NCI-H1105 (cell line): ENCODE results near the gene C1orf216.
"Not testable (repeated sequence)": the region's sequence is repeated elsewhere in the genome, so short reads cannot be mapped to it uniquely, and the experiment has no call there.

ENCODE experiments used
- DNase-seq: peaks from one replicate; lab custom pipeline; 2025; lab: John Stamatoyannopoulos, UW

C1orf216 gene, protein sequence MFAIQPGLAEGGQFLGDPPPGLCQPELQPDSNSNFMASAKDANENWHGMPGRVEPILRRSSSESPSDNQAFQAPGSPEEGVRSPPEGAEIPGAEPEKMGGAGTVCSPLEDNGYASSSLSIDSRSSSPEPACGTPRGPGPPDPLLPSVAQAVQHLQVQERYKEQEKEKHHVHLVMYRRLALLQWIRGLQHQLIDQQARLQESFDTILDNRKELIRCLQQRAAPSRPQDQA

DNA sequence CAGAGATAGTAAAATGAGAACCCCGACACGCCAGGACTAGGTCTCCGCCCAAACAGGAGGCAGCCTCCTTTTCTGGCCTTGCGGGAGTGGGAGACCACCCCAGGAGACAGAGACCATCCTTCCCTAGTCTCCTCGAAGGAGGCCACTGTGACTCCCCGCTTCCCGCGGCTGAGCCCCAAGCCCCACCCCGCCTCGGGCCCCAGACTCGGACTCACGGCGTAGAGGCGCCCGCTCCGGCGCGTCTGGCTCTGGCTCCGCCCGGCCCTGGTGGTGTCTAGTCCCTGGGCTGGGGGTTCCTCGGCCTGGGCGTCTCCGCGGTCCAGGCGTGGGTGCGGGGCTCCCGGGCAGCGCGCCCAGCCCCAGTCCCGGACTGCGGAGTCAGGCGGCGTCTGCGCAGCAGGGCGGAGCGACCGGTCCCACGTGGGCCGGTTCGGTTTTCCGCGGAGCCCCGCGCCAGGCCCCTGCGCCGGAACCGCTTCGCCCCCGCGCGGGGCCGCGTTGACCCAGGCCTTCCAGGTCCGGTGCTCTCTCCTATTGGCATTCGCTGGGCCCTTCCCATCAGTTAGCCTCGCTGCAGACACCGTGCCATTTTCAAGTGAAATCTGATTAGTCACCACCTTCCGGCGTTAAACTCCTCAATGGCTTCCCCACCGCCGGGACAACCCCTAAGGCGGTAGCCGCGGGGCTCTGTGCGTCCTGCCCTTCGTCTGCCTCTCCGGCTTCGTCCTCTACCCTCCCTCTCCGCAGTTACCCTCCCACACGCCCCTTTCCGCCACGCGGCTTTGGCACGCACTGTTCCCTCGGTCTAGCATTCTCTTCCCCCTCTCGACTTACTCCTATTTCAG is at the start of gene C1orf216:
TSS of gene C1orf216 (minus strand) at position 393 of the 845 bp plus-strand sequence. CDS start 2,563 bp downstream, outside the sequence.
- DNase-seq: peak; percentile 50

DNA sequence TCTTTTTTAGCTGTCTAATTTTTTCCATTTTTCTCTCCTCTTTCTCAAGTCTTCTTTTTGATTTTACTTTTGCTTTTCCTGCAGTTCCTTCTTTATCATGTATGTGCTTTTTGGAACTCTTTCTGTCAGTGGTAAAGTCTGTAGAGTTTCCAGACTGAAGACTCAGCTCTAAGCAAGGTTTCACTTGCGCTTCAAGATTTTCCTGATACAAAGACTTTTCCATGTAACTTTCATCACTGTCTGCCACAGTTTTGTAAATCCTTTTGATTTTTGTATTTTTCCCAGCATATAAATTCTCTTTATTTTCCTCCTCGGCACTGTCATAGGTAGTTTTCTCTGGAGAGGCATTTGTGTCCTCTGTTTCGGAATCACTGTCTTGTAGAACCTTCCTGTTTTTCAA is 45.6 kb upstream of the C1orf216 start:
- DNase-seq: no peak

DNA sequence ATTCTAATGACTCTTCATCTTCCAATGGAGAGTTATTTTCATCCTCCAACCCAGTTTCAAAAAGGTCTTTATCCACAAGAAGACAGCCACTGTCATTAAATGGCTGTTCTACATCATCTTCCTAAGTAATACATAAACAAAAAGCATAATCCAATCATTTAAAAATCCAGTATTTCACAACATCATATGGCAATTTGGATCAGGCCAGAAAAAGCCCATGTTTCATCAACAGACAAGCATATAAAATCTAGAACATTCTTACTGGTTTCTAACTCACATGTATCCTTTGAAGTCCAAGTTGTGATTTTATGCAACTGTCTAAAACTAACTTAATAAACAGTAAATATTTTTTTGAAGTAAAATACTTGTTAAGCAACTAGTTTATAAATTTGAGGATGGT is 44.5 kb upstream of the C1orf216 start:
- no peak for DNase-seq

DNA sequence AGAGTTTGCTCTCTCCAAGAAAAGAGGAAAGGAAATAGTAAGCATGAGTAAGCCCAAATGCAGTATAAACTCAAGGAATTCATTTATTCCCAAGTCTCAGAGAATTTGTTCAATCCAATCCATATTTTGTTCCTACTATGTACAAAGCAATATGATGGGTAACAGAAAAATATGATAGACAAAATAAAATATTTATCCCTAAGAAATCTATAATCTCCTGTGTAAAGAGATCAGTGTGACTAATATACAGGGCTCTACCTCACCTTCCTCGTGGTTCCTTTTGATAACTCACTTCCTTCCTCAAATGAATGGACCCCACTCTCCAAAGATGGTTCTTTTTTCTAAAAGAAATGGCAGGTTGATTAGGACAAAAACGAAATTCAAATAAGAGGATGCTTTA is 43.5 kb upstream of the C1orf216 start:
- DNase-seq: no peak

DNA sequence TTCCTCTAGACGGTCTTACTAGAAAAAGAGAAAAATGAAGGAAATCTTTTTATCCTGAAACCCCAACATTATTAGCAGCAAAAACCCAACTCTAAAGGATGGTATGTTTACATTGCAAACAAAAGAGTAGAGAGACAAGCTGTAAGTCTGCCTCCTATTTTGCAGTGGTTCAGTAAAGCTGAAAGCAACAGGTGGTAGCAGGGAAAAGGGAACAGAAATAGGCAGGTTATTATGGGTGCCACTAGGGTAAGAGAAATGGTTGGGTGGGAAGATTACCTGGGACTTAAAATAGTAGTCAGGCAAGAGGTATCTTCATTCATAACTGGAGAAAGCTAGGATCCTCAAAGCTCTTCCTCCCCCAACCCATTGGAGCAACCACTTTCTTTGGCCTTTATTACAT is 37.4 kb upstream of the C1orf216 start:
- DNase-seq: no peak

DNA sequence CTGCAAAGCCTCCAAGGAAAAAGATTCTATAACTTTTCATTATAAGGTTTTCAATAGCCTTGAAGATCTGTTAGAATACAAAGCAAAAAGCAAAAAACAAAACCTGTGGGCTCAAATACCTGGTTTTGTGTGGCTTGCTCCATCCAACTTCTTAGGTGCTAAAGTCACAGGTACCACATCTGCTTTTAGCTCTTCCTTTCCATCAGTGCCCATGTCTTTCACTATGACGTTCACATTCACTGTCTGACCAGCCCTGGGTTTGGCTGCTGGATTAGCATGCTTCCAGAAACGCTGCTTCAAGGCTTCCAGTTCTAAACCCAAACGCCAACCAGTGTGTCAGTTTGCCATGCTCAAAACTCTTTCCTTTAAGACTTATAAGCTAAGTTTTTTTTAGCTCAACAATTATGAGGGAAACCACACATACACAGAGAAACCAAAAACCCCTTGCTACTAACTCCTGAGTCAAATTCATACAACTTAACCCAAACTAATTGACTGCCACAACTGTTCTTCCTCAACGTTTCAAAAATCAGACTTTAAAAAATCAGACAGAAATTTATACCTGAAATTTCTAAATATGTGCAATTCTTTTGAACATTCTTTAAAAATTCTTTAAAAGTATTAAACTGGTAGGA is 35.1 kb upstream of the C1orf216 start:
- no peak for DNase-seq

DNA sequence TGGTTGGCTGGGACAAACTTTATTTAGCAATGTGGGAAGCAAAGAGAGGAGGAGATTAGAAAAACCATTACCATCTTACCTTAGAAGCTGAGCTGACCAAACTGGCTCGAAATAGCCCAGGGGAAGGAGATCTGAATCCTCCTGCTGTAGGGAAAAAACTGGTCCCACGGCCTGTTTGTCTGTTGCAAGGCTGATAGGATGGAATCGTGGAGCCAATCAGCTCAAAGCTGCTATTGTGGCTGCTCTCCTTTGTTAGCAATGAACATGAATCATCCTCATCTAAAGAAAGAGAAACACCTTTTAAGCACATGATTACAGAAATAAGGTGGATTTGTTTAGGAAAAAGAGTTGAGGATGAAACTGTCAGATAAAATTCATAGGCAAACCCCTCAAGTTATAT is 29.6 kb upstream of the C1orf216 start:
- DNase-seq: no peak

DNA sequence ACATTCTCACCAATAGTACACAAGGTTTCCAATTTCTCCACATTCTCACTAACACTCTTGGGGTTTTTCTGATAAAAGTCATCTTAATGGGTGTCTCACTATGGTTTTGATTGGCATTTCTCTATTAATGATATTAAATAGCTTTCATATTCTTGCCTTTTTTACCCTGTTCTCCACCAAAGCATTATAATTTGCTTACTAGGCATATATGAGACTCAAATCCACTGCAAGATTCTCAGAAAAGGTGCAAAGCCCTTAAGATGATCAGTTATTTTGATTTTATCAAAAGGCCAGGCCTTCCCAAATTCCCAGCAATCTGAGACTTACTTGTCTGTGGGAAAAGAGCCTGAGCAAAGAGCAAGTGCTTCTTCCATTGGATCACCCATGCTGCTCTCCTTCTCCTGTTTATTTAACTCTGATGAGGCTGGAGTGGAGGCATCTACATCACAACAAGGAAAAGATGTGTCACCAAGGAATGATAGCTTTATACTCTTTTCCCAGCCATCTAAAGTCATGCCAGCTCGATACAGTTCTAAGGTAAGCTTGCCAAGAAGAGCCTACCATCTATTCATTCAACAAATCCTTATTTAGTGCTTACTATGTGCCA is 26.5 kb upstream of the C1orf216 start:
- no peak for DNase-seq

DNA sequence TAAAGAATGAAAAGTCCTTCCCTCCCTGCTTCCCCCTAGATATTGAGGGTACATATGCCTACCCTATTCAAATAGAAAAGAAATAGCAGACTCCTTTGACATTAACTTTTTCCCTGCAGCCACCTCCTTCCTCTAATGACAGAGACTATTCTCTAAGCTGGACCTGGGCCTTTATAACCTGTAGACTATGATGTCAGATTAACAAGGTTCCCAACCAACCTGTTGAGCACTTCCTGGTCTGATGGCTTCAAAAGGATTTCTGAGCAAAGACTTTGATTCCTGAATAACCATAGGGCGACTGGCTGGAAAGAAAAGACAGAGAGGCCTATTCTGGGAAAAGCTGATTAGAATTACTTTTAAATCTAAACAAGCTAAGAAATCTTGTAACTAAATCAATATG is 18.4 kb upstream of the C1orf216 start:
- no peak for DNase-seq

DNA sequence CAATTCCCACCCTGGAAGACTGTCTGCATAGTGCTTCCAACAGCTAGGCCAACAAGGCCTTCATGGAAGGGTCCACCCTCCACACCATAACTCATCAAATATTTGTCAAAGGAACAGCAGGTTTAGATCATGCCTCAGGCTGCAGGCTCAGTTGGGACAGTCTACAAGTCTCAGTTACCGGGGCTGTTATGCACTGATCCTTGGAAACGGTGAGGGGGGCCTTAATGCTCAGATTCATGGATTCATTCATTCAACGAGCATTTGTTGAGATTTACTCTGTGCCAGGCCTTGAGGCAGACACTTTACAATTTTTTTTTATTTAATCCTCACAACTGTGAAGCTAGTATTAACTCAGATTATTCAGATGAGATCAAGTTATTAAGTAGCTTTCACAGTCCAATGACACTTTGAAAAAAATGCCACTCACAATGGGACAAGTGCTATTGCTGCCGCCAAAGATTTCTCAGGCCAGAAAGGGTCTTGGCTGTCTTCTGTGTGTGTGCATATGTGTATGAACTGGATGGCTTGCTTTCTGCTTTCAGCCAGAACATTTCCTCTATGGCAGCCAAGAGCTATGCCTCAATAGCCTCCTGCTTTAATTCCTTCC is 8.9 kb upstream of the C1orf216 start:
- no peak for DNase-seq

DNA sequence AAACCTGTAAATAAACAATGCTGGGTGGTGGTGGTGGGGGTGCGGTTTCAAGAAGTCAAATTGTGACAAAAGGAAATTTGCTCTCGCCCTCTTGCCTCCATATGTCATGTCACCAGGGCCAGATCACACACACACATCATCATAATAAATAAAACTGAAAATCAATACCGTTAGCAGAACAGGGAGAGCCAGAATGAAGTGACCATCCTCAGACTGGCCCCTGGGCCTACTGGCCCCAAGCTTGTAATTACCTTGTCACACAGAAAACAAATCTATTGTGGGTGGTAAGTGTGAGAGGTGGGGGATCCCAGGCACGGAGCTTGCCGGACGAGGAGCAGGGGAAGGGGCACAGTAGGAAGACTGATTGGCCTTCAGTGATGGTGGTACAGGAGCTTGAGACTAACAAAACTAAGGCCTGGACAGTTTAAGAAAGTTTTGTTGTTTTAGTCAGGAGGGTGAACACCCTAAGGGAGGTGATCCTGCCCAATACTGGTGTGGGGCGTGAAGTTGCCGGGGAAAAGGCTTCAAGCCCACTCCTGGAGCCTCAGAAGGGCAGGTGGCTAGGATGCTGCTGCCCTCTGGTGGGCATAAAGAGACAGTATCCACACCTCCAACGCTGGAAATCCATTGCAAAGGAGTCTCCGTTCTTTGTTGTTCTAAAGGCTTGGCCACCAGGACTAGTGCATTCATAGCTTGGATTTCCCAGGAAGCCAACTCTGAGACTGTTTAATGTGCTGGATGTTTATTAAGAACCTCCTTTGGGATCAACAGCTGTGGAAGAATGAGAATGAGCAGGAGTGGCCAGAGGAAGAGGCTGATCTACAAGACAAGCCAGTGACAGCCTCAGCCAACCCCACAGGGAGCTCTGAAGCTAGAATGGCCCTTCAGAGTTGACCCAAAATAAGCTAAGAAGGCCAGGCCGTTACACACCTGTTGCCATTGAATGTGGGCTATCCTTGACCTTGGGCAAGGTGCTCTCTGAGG is 8.1 kb upstream of the C1orf216 start:
- DNase-seq: peak; percentile 58

DNA sequence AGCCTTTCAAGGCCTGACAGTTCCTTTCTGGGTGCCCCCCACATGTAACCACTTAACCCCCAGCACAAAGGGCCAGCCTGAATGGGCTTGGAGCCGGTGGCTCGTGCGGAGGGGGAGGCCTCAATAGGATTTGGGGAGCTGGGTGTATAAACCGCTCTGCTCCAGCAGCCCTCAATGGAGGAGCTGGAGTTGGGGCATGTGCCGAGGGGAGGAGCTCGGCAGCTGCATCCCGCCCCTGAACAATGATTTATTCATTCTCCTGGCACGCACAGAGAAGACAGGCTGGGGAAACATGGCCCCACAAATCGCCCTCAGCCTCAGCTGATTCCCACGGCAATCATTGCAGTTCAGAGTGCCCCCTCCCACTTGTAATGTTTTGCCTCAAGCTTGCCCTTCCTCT is 6.9 kb upstream of the C1orf216 start:
- no peak for DNase-seq

DNA sequence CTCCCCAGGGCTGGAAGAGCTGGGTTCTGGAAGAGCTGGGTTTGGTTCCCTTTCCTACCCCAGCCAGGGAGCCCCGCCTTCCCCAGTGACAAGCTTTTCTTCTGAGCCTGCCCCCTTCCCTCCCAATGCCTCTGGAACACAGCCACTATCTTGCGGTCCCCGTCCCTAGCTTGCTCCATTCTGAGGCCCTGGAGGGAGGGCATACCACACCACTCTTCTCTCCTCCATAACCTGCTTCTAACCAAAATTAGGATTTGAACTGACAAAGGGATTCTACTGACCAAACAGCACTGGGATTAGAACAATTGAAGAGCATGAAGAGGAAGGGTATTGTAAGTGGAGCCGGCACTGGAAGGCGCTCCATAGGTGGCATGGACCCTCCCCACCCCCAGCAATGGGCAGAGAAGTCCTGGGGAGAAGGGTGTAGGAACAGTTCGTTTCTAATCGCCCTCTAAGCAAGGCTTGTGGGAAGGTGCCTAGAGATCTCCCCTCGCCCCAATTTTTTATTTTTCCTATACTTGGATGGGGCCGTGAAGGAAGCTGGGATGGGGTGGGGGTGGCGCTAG is 690 bp downstream of the C1orf216 start:
- DNase-seq: no peak

DNA sequence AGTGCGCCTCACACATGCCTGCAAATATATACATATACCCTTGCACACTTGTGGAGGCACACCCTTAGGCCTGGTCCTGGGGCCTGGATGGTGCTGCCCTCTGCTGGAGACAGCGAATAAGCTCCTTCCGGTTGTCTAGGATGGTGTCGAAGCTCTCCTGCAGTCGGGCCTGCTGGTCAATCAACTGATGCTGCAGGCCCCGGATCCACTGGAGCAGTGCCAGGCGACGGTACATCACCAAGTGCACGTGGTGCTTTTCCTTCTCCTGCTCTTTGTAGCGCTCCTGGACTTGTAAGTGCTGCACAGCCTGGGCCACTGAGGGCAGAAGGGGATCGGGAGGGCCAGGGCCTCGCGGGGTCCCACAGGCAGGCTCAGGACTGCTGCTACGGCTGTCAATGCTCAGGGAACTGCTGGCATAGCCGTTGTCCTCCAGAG is 3.1 kb downstream of the C1orf216 start:
- peak; percentile 88 for DNase-seq

DNA sequence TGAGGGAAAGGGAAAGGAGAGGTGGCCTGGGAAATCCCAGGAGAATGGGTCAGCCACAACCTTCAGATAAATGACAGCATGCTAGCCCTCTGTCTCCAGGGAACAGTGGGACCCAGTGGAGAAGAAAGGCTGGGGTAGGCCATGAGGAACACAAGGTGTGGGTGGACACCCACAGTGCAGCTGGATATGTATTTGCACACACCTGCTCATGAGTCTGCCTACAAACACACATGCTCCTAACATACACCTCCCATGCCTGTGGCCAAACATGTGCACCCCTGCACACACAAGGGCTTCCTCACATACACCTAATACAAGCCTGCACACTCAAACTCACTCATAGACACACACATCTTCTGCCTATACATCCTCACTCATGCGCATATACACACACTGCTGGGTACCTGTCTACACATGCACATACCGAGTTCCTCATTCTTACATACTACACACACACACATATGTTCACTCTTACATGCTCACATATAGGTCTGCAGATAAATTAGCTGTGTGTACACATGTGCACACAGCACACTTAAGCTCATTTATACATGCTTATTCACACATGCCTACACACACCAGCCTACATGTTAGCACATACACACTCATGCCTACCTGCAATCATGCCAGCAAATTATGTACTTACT is 3.6 kb downstream of the C1orf216 start:
- no peak for DNase-seq

DNA sequence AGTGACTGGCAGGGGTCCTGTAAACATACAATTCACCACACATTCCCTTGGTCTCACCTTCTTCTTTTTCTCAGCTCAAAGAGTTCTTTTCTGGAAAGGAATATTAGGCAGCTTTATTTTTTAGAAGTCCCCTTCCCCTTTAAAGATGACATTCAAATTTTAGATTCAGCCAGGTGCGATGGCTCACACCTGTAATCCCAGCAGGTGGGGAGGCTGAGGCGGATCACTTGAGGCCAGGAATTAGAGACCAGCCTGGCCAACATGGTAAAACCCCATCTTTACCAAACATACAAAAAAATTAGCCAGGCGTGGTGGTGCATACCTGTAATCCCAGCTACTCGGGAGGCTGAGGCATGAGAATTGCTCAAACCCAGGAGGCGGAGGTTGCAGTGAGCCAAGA is 7.6 kb downstream of the C1orf216 start:
- DNase-seq: not testable (repeated sequence)

DNA sequence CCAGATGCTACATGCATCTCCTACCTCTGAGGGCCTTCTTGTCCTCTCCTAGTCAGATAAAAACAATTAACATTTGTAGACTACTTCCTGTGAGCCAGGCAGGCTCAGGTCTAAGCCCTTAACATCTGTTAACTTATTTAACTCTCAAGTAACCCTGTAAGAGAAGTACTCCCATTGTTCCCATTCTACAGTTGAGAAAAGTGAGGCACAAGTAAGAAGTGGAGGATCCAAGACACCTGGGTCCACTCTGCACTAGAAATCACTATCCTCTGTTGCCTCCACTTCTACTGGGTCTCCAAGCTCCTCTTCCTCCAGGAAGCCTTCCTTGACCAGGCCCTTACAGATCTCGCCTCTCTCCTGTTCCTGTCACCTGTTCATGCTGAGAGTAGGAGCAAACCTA is 9.7 kb downstream of the C1orf216 start:
- no peak for DNase-seq

DNA sequence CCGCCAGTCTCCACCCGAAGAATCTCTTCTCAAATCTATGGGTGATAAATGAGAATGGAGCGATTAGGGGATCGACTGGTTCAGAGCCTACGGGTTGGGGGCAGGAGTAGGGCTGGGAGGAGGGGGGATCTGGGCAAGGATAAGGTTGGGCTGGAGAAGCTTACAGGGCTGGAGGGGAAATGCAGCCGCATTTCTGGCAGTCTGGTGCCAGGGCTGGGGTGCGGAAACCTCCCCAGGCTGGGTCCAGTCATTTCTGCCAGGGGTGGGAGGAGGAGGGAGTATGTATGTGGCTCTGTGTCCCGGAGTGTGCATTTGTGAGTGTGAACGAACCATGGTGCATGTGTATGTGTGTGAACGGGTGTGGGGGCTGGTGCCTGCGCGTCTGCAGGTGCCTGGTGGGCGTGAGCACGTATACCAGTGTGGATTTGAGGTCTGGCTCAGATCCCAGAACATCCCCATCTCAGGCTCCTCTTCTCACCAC is 10.2 kb downstream of the C1orf216 start:
- DNase-seq: peak; percentile 90

DNA sequence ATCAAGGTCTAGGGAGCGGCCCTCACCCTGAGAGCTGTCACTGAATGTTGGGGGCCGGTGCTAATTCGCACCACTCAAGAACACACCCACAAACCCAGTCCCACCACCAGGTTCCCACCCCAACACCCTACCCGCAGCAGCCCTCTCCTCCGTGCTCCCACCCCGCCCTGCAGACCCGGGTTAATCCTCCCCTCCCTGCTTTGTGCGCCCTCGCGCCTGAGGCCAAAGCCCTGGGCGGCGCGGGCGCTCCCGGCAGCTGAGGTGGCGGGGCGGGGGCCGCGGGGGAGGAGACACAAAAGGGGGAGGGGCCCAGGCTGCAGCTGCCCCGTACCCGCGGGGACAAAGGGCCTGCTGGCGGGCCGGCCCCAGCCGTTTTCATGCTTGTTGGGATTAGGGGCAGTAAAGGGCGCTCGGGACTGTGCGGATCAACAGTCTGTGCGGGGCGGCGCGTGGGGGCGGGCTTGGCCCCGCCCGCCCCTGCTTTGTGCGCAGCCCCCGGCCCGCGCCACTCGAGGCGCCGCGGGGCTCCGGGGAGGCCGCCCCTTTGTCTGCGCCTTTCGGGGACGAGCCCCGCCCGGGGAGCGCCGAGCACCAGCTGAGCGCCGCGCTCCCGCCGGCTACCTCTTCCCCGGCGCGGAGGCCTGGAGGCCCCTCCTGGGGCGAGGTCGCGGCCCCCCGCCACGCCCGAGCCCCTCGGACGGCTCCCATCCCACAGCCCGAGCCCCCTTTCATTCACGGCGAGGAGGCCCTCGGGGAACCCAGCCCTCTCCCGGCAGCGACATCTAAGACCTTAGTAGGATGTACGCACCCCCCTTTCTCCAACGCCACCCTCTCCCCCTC is 10.9 kb downstream of the C1orf216 start:
- DNase-seq: peak; percentile 76
